PFSK-1 (cell line): ENCODE measurements around the gene SEC14L6.

Experiments used
- FOXP2 ChIP-seq: optimal IDR thresholded peaks from 2 replicates; pipeline ENCODE3; 2011; ENCODE audit warnings: borderline replicate concordance, control low read depth, inconsistent platforms; ENCODE audit not compliant: insufficient read depth; ENCODE audit errors: extremely low read length, extremely low read depth
- POLR2AphosphoS5 ChIP-seq: IDR thresholded peaks from 2 replicates; pipeline ENCODE4 v1.6.1; 2012; ENCODE audit warnings: low read depth, mild to moderate bottlenecking, control low read depth, low read length, moderate library complexity
- REST ChIP-seq, 2 experiments: IDR thresholded peaks; 2 replicates each; pipeline versions ENCODE4 v1.6.1 to v1.8.0; 2011 to 2012; ENCODE audit warnings: low read depth in 2 of 2, low read length in 2 of 2, control low read depth in 1 of 2, inconsistent platforms in 1 of 2, mild to moderate bottlenecking in 1 of 2, moderate library complexity in 1 of 2; ENCODE audit not compliant: insufficient read depth in 1 of 2
- SIN3A ChIP-seq: IDR thresholded peaks from 2 replicates; pipeline ENCODE4 v1.6.1; 2012; ENCODE audit warnings: mild to moderate bottlenecking, low read length, moderate library complexity, borderline replicate concordance; ENCODE audit not compliant: insufficient read depth
- TAF1 ChIP-seq: IDR thresholded peaks from 2 replicates; pipeline ENCODE4 v1.6.1; 2012; ENCODE audit warnings: low read length, control low read depth, borderline replicate concordance; ENCODE audit not compliant: insufficient read depth

SEC14L6 gene

GRCh38 chr22:30574095-30574981 is 27.8 kb upstream of the SEC14L6 start, which contains the start of gene GAL3ST1:
Gene GAL3ST1 (minus strand): TSS chr22:30574665. CDS start chr22:30557392, 17,273 bp downstream.
- TF ChIP-seq SIN3A (no peak), FOXP2 (no peak), REST (IDR thresholded peaks at IDR 0.05; ENCODE audit: insufficient read depth in 1 of 2, low read depth in 2 of 2, low read length in 2 of 2) (no peak), TAF1 (no peak), POLR2AphosphoS5 (no peak)

GRCh38 chr22:30573594-30574094 is 27.1 kb upstream of the SEC14L6 start:
- no peak for TF ChIP-seq REST (IDR thresholded peaks at IDR 0.05; ENCODE audit: insufficient read depth in 1 of 2, low read depth in 2 of 2, low read length in 2 of 2)

- TF ChIP-seq FOXP2, result no peak
- no peak for TF ChIP-seq REST (IDR thresholded peaks at IDR 0.05; ENCODE audit: insufficient read depth in 1 of 2, low read depth in 2 of 2, low read length in 2 of 2)
- no peak for TF ChIP-seq TAF1
- no peak for TF ChIP-seq POLR2AphosphoS5
- no peak for TF ChIP-seq SIN3A
These were observed 26.5 kb upstream of the SEC14L6 start for GRCh38 chr22:30572840-30573593.

GRCh38 chr22:30572210-30572609 is 25.7 kb upstream of the SEC14L6 start:
- TF ChIP-seq POLR2AphosphoS5 (no peak), REST (IDR thresholded peaks at IDR 0.05; ENCODE audit: insufficient read depth in 1 of 2, low read depth in 2 of 2, low read length in 2 of 2) (no peak), TAF1 (no peak)
